GM12878 (cell line): ENCODE results near the gene KIFC1. TPM values are rescaled to one million over a fixed set of nuclear protein-coding genes. Genes with fewer than 3 reads are reported as not detected.
A peak's percentile ranks its signal among the peaks of the same experiment; 100 is the strongest.

Source experiments
- ATAC-seq: fragments of 200-7000 bp; cut with Tn5 transposase; 3 replicates; pipeline ENCODE4 v1.9.1; 2020; ENCODE audit warnings: mild to moderate bottlenecking, moderate library complexity
- BruUV-seq: library from RNA; stranded (reverse); fragments of 400-500 nt; replicated peaks from 2 replicates; lab custom pipeline; 2021; lab: Mats Ljungman, UMichigan
- CTCF ChIA-PET: fragments of 300-600 bp; sonication (Branson Sonifier 250); formaldehyde crosslinking; extraction: SDS; loops from one replicate; lab custom pipeline; 2021; ENCODE audit warnings: inconsistent platforms; lab: Yijun Ruan, JAX
- POLR2A ChIA-PET: fragments of 350-600 bp; formaldehyde crosslinking; extraction: SDS; loops from one replicate; lab custom pipeline; 2021; ENCODE audit warnings: inconsistent platforms; lab: Charles Lee
- RAD21 ChIA-PET: fragments of 300-600 bp; sonication (Branson Sonifier 250); formaldehyde crosslinking; loops from one replicate; lab custom pipeline; 2023; ENCODE audit warnings: antibody characterized with exemption; ENCODE audit not compliant: unreplicated experiment; lab: Charles Lee
- SMC1A ChIA-PET: fragments of 300-600 bp; sonication (Branson Sonifier 250); formaldehyde crosslinking; loops from one replicate; lab custom pipeline; 2023; ENCODE audit not compliant: unreplicated experiment, uncharacterized antibody; lab: Charles Lee
- DNase-seq: peaks from one replicate; pipeline ENCODE4 v3.0.0-alpha.2; 2011; ENCODE audit warnings: low read depth, low spot score
- FAIRE-seq: peaks from 3 replicates; lab custom pipeline; 2011; peaks lifted over from hg19 to GRCh38; lab: Jason Lieb, UNC
- H2AFZ ChIP-seq: 2 replicates; pipeline ENCODE4 v1.6.0; 2011; ENCODE audit warnings: low read depth, low read length, control low read depth; ENCODE audit not compliant: control insufficient read depth
- H3K27ac ChIP-seq: 2 replicates; pipeline ENCODE4 v1.5.1; 2011; ENCODE audit warnings: control low read depth; ENCODE audit not compliant: control insufficient read depth, insufficient read depth
- H3K27me3 ChIP-seq, 2 experiments: replicated peaks in 1 of 2; 2 replicates each; pipeline versions ENCODE4 v1.6.0 to v1.6.1; 2011; ENCODE audit warnings: low read length in 1 of 2; ENCODE audit not compliant: control insufficient read depth in 2 of 2, insufficient read depth in 2 of 2
- H3K36me3 ChIP-seq, 2 experiments: 2 replicates each; pipeline ENCODE4 v1.5.1; 2011; ENCODE audit warnings: low read length in 1 of 2; ENCODE audit not compliant: control insufficient read depth in 2 of 2, insufficient read depth in 2 of 2
- H3K4me1 ChIP-seq: 2 replicates; pipeline ENCODE4 v1.6.1; 2011; ENCODE audit warnings: mild to moderate bottlenecking, low read length, moderate library complexity, mixed read lengths; ENCODE audit not compliant: control insufficient read depth, insufficient read depth
- H3K4me2 ChIP-seq: 2 replicates; pipeline ENCODE4 v1.6.0; 2011; ENCODE audit warnings: control low read depth; ENCODE audit not compliant: control insufficient read depth, insufficient read depth
- H3K4me3 ChIP-seq: fragments of 200-600 bp; sonication (generic); 2 replicates; pipeline ENCODE4 v1.5.1; 2016
- H3K79me2 ChIP-seq: 2 replicates; pipeline ENCODE4 v1.6.0; 2011; ENCODE audit warnings: low read length; ENCODE audit not compliant: control insufficient read depth, insufficient read depth
- H3K9ac ChIP-seq: 2 replicates; pipeline ENCODE4 v1.8.0; 2011; ENCODE audit warnings: low read length, control low read depth, mixed read lengths; ENCODE audit not compliant: control insufficient read depth, insufficient read depth
- H3K9me3 ChIP-seq: replicated peaks from 3 replicates; pipeline ENCODE4 v1.5.1; 2011; ENCODE audit warnings: mild to moderate bottlenecking, low read length; ENCODE audit not compliant: control insufficient read depth, insufficient read depth
- H4K20me1 ChIP-seq: 2 replicates; pipeline ENCODE4 v1.6.0; 2011; ENCODE audit not compliant: control insufficient read depth, insufficient read depth
- EGR1 ChIP-seq, 2 experiments: IDR thresholded peaks; 1 replicate in 1 of 2; 2 replicates in 1 of 2; pipeline ENCODE4 v1.6.1; 2011 to 2012; ENCODE audit warnings: low read depth in 2 of 2, low read length in 2 of 2, borderline replicate concordance in 1 of 2, mild to moderate bottlenecking in 1 of 2, moderate library complexity in 1 of 2
- FOXK2 ChIP-seq: fragments of 450-650 bp; IDR thresholded peaks from 2 replicates; pipeline ENCODE4 v1.6.1; 2017; ENCODE audit warnings: mild to moderate bottlenecking, moderate library complexity
- GATAD2B ChIP-seq: fragments of 450-650 bp; conservative IDR thresholded peaks from 2 replicates; pipeline ENCODE4 v1.6.1; 2017; ENCODE audit warnings: low read depth, mild to moderate bottlenecking, moderate library complexity
- IKZF1 ChIP-seq: fragments of 450-650 bp; conservative IDR thresholded peaks from 2 replicates; pipeline ENCODE4 v1.6.1; 2017; ENCODE audit warnings: antibody characterized with exemption, mild to moderate bottlenecking
- IKZF2 ChIP-seq, 2 experiments: fragments of 450-650 bp; IDR thresholded peaks; 2 replicates each; pipeline ENCODE4 v1.6.1; 2017; ENCODE audit warnings: mild to moderate bottlenecking in 2 of 2, moderate library complexity in 2 of 2
- KDM1A ChIP-seq: fragments of 200-600 bp; sonication (generic); IDR thresholded peaks from 2 replicates; pipeline ENCODE4 v1.6.1; 2016; ENCODE audit warnings: borderline replicate concordance
- MTA2 ChIP-seq: fragments of 450-650 bp; IDR thresholded peaks from 2 replicates; pipeline ENCODE4 v1.6.1; 2016; ENCODE audit warnings: low read depth, mild to moderate bottlenecking, moderate library complexity
- SIX5 ChIP-seq: IDR thresholded peaks from 2 replicates; pipeline ENCODE4 v1.6.1; 2011; ENCODE audit warnings: mild to moderate bottlenecking, low read depth, low read length, moderate library complexity; ENCODE audit not compliant: severe bottlenecking
- SMARCA5 ChIP-seq: fragments of 450-650 bp; IDR thresholded peaks from 2 replicates; pipeline ENCODE4 v1.6.1; 2017; ENCODE audit warnings: mild to moderate bottlenecking
- SPI1 ChIP-seq: IDR thresholded peaks from 2 replicates; pipeline ENCODE4 v1.6.1; 2011; ENCODE audit warnings: low read depth, mild to moderate bottlenecking, low read length, moderate library complexity, borderline replicate concordance; ENCODE audit not compliant: insufficient read depth
- SREBF2 ChIP-seq: IDR thresholded peaks from 2 replicates; pipeline ENCODE4 v1.6.1; 2012; ENCODE audit warnings: mild to moderate bottlenecking, low read length
- WGBS: methylation state at CpG from one replicate; pipeline ENCODE4 v1.1.6; 2016; ENCODE audit warnings: low lambda C conversion rate; ENCODE audit not compliant: insufficient replicate concordance, insufficient coverage; ENCODE audit errors: missing lambda C conversion rate; 5-methylcytosine and 5-hydroxymethylcytosine counted together
- in situ Hi-C: fragments of 300-500 bp; cut with MboI; formaldehyde crosslinking; loops from 9 replicates; pipeline ENCODE4 v1.14.3; 2018; ENCODE audit warnings: mixed read lengths
- intact Hi-C: fragments of 100-400 bp; cut with micrococcal nuclease; formaldehyde crosslinking; loops from one replicate; pipeline ENCODE4 v1.14.2; 2022; ENCODE audit not compliant: unreplicated experiment
- polyA plus RNA-seq, 11 experiments: library from polyadenylated mRNA; depleted of rRNA in 4 of 11; unstranded in 6 of 11; stranded (reverse) in 5 of 11; fragments of >200 nt; fragmentation: Nextera tagmentation in 4 of 11; fragmentation: Illumina TruSeq in 1 of 11; extraction: Ambion mirVana in 4 of 11; extraction: Trizol in 1 of 11; gene quantifications; 1 replicate in 1 of 11; 2 replicates in 10 of 11; pipeline versions ENCODE4 v1.2.1 to v1.2.3, GENCODE V29; 2011 to 2016; ENCODE audit warnings: inconsistent platforms in 2 of 11, missing spikeins in 2 of 11, low read depth in 1 of 11
- total RNA-seq, 4 experiments: library from RNA; depleted of rRNA in 3 of 4; stranded (reverse); fragments of >200 nt in 3 of 4; fragmentation: Illumina TruSeq in 1 of 4; extraction: Trizol in 1 of 4; gene quantifications; 2 replicates each; pipeline versions ENCODE4 v1.2.1 to v1.2.3, GENCODE V29; 2013 to 2021
- TF ChIP-seq, protein P1 (sequence below): fragments of 450-650 bp; conservative IDR thresholded peaks from 2 replicates; pipeline ENCODE4 v1.6.1; 2017; ENCODE audit warnings: mild to moderate bottlenecking, moderate library complexity

The KIFC1 gene
- total and polyA plus RNA-seq, 10 of the 15 experiments (the other 5 are each of a cell fraction or from before 2014, with no cell fraction given) = 1.8 to 87.4 (median 54.4) TPM

DNA sequence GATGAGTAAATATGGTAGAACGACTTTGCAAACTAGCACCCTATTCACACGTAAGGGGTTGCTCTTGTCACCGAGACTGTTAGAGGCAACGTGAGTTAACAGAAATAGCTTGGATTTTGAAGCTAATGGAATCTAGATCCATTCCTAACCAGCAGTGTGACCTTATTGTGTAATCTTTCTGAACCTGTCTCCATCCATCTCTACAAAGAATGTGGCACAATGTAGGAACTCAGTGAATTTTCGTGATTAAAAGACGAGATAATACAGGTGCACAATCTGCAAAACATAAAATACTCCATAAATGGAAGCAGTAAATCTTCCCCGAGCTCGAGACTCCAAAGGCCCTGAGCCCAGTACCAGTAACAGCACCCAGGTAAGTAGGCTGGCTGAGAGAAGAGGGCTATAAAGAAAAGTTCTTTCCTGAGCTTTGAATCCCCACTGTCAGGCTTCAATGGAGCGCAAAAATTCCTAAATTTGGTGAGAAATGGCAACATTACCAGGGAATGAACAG lies 801 bp upstream of the KIFC1 start:
- peak overlapping the region; percentile 91 for H3K4me2 ChIP-seq
- intact Hi-C loops = loop anchor here (2.0 to 5.0 kb wide), 3 partner anchors 28 to 114 kb away; partner anchors contain the start of genes B3GALT4 and CUTA
- peak overlapping the region; percentile 71 for H3K27ac ChIP-seq
- no peaks in the 10 kb centered on the region for H3K27me3 ChIP-seq
- TF ChIP-seq MTA2 (0 out of 2 replicates have a peak, but pooled peaks have one; percentile 24), SMARCA5 (0 out of 2 replicates have a peak, but pooled peaks have one; percentile 25), EGR1 (IDR thresholded peaks at IDR 0.05; ENCODE audit: borderline replicate concordance in 1 of 2, low read depth in 2 of 2, low read length in 2 of 2) (no peak), FOXK2 (no peak), KDM1A (no peak), GATAD2B (0 out of 2 replicates have a peak, but pooled peaks have one; percentile 2), SPI1 (no peak), IKZF2 (IDR thresholded peaks at IDR 0.05) (peak in 1 of 2 experiments; percentile 87; a peak in 3 of 4 replicates), SREBF2 (no peak), IKZF1 (no peak), SIX5 (no peak)
- TF ChIP-seq, protein P1, sequence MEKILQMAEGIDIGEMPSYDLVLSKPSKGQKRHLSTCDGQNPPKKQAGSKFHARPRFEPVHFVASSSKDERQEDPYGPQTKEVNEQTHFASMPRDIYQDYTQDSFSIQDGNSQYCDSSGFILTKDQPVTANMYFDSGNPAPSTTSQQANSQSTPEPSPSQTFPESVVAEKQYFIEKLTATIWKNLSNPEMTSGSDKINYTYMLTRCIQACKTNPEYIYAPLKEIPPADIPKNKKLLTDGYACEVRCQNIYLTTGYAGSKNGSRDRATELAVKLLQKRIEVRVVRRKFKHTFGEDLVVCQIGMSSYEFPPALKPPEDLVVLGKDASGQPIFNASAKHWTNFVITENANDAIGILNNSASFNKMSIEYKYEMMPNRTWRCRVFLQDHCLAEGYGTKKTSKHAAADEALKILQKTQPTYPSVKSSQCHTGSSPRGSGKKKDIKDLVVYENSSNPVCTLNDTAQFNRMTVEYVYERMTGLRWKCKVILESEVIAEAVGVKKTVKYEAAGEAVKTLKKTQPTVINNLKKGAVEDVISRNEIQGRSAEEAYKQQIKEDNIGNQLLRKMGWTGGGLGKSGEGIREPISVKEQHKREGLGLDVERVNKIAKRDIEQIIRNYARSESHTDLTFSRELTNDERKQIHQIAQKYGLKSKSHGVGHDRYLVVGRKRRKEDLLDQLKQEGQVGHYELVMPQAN = peak; percentile 30; the same call in 1 of the 2 replicates
- TF ChIP-seq, all 136 proteins: peak for 5
- in situ Hi-C loops = no loop called here
- H3K36me3 ChIP-seq = peaks cover 0 to 2% of the 10 kb centered on the region in 2 experiments; a peak in 1 of 4 replicates
- WGBS = 55% methylated on average over 9 of the region's 9 CpGs
- no peaks in the 10 kb centered on the region for H4K20me1 ChIP-seq
- no peaks in the 10 kb centered on the region for H3K9me3 ChIP-seq
- CTCF ChIA-PET = interaction anchor here (0.6 to 1.7 kb wide), 24 partner anchors 10 to 320 kb away, joined by 3 to 19 read pairs (median 4); partner anchors contain the start of genes B3GALT4, SYNGAP1, ZBTB22 and ZBTB9
- peaks cover 6% of the 10 kb centered on the region for H3K4me1 ChIP-seq
- RAD21 ChIA-PET = interaction anchor here (1.0 kb wide), 1 partner anchor 35 kb away, joined by 11 read pairs; no protein-coding TSS in a partner anchor
- POLR2A ChIA-PET = interaction anchor here (0.6 to 1.3 kb wide), 8 partner anchors 19 to 180 kb away, joined by 3 to 4 read pairs (median 3); partner anchors contain the start of genes CUTA and ZBTB9
- peaks cover 41% of the 10 kb centered on the region for H3K79me2 ChIP-seq
- peak overlapping the region; percentile 95 for H2AFZ ChIP-seq
- no peak overlapping the region; the same call in 1 of the 2 replicates for H3K9ac ChIP-seq
- H3K4me3 ChIP-seq = peak overlapping the region; percentile 20; the same call in 1 of the 2 replicates
- FAIRE-seq (no peak), DNase-seq (no peak), ATAC-seq (no peak; the same call in 2 of the 3 replicates)
- SMC1A ChIA-PET = interaction anchor here (0.6 to 1.2 kb wide), 8 partner anchors 12 to 142 kb away, joined by 3 to 8 read pairs (median 4); partner anchors contain the start of genes RPS18, SYNGAP1 and VPS52
- TSS peak; percentile 62 for BruUV-seq
